SKM-1 treated with dmso at 0.1 percent for 144 hours (cell line): ENCODE data around the gene CCDC85A.

ENCODE experiments used
- DNase-seq: peaks from one replicate; lab custom pipeline; 2025; ENCODE audit not compliant: unreplicated experiment; lab: John Stamatoyannopoulos, UW

CCDC85A gene

GRCh38 chr2:56361844-56362243 is 178.1 kb downstream of the CCDC85A start:
- DNase-seq = no peak

DNA sequence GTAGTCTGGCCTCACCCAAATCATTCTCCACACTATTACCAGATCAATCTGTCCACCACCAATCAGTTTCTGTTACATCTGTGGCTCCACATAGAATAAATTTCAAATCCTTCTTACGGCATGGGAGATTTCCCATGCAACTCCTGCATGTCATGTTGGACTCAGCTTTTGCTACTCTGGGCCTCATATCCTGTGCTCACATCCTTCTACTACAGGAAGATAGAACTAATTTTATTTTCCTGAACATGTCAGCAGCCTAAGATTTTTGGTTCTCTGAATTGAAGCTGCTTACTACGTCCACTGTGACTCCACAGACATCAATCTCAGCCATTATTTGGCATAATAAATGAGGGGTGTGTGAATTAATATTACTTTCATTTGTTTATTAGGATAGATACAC is 181.1 kb downstream of the CCDC85A start:
- DNase-seq = no peak

GRCh38 chr2:56369316-56369715 is 185.5 kb downstream of the CCDC85A start:
- DNase-seq = no peak

GRCh38 chr2:56372071-56372656 is 188.4 kb downstream of the CCDC85A start:
- DNase-seq = no peak

GRCh38 chr2:56375251-56375650 is 191.5 kb downstream of the CCDC85A start:
- no peak for DNase-seq

DNA sequence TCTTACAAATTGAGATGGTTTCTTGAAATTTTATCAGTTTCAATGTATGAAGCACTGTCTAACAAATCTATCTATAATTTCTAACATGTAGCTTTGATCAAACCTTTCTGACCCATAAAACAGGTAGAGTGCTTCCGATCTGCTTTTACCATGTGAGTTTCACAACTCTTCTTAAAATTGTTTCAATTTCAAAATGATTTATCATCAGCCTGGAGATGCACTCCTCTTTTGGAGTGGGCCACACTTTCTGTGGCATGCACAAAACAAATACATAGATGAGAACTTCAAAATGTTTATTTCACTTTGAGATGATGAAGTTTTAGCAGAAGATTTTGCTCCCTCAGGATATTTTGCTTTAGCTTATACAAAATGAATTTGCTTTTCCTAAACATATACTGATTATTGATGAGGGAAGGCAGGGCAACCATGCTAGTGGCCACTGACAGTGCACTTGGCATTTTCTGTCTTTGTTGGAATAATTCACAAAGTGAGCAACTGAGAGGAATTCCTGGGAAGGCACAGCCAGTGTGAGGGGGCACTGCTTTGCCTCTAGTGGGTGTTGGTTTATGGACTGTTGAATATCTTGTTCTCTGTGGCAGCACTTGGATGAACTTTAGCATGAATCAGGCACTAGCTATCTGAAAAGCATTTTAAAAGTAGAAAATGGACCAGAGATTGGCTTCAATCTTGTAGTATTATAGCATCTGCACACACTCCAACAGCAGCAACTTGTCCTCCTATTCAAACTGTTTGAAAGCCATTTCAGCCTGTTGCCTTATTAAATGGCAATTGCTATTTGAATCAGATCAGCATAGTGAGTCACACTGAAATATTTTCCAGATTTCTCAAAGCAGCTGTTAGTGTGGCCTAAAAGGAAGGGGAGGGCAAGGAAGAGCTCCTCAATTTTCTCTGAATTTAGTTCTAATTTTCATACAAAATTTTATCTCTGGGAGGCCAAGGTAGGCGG is 193.2 kb downstream of the CCDC85A start:
- no peak for DNase-seq

DNA sequence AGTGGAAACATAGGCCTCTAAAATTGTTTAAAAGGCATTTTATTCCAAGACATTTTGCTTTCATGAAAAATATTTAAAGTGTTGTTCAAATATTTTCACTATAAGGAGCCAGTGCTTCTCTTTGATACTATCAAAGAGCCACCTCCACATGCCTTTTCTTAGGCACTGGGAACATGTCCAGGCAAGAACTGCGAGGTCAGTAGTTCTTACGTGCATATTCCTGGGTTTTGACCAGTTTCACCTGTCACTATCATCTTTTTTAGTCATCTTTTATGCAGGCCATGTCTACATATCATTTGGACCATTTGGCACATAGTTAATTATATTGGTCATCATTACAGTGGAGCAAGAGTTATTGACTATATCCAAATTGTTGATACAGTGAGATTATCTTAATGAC is 195.3 kb downstream of the CCDC85A start:
- no peak for DNase-seq

DNA sequence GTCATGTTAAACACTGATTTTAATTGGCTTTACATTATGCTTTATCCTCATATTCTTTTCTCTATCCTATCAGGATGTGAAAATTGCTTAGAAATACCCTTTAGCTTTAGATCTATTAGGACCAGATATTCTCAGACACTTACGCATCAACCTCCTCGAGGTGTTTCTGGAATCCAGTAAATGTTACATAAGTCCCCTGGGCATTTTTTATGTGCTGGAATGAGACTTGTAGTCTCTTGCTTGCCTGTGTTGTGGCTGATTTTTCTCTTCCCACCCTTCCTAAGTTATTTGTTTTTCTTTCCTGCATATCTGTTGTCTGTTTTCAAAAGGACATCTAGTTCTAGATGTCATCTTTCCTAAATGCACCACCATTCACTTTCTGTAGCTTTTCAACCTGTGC is 197.1 kb downstream of the CCDC85A start:
- no peak for DNase-seq

DNA sequence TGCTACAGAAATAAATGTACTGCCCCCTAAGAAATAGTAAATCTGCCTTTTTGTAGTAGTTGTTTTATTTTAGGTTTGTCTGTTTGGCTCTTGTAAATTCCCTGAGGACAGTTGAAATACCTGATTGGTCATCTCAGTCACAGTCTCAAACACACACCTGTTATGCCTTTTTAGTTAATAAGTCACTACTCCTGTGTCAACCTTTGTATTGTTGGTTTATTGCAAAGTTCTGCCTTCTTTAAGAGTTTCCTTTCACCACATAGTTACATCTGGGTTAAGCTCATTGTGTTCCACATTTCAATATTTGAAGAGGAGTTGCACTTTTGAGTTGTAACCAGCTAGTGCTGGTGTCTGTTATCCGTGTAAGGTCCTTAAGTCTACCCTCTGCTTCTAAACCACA is 198.7 kb downstream of the CCDC85A start:
- DNase-seq = no peak

GRCh38 chr2:56386657-56387056 is 202.9 kb downstream of the CCDC85A start:
- DNase-seq = no peak

DNA sequence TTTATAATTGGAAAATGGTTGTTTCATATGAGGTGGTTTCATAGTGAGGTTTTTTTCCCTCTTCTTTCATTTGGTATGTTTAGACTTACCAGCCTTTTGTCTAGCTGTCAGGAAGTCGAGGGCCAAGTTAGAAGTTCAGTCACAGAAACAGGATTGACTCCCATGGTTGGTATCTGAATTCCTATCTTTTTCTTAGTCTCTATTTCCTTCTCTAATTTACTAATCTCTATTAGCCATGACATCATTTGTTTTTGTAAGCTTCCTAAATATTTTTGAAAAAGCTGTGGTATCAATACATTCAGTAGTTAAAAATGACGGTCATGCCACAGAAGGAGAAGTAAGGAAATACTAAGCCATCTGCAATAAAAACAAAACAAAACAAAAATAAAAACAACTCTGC is 206.9 kb downstream of the CCDC85A start:
- DNase-seq = no peak

DNA sequence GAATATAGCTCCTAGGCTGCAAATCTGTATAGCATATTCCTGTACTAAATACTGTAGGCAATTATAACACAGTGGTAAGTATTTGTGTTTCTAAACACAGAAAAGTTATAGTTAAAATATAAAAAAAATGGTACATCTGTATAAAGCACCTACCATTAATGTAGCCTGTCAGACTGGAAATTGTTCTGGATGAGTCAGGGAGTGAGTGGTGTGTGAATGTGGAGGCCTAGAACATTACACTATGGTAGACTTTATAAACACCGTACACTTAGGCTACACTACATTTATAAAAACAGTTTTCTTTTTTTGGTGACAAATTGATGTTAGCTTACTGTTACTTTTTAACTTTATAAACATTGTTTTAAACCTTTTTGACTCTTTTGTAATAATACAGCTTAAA is 226.3 kb downstream of the CCDC85A start:
- no peak for DNase-seq

- DNase-seq = no peak
These were observed 232.8 kb downstream of the CCDC85A start for GRCh38 chr2:56416500-56417176.
